Erythroblast (primary cell): ENCODE measurements around the gene DKK1.
"Not testable (repeated sequence)": the region's sequence is repeated elsewhere in the genome, so short reads cannot be mapped to it uniquely, and the experiment has no call there.

ENCODE experiments used
- DNase-seq, 2 experiments: peaks; one replicate each; lab custom pipeline; 2025; lab: John Stamatoyannopoulos, UW
- GATA1 ChIP-seq: IDR thresholded peaks from 2 replicates; pipeline ENCODE4 v1.6.1; 2011; ENCODE audit warnings: low read depth, mild to moderate bottlenecking, control low read depth, low read length, moderate library complexity
- POLR2A ChIP-seq: IDR thresholded peaks from 2 replicates; pipeline ENCODE4 v1.6.1; 2011; ENCODE audit warnings: mild to moderate bottlenecking, low read length

Gene DKK1

GRCh38 chr10:52331638-52332364 lies 17.7 kb downstream of the DKK1 start:
- no peak for DNase-seq
- TF ChIP-seq GATA1 (no peak), POLR2A (no peak)

- no peak for TF ChIP-seq GATA1
- TF ChIP-seq POLR2A = no peak
- DNase-seq = no peak
These were observed 18.7 kb downstream of the DKK1 start for GRCh38 chr10:52332815-52333214.

GRCh38 chr10:52334595-52334994 lies 20.5 kb downstream of the DKK1 start:
- DNase-seq = no peak
- TF ChIP-seq POLR2A (no peak), GATA1 (no peak)

- no peak for DNase-seq
- TF ChIP-seq POLR2A (no peak), GATA1 (no peak)
These were observed 21.6 kb downstream of the DKK1 start for GRCh38 chr10:52335665-52336064.

- TF ChIP-seq GATA1 (no peak), POLR2A (no peak)
- no peak for DNase-seq
These were observed 23.1 kb downstream of the DKK1 start for GRCh38 chr10:52337225-52337624.

- peak in 1 of 2 experiments; percentile 12 for DNase-seq
- TF ChIP-seq GATA1 (no peak), POLR2A (no peak)
These were observed 29.4 kb downstream of the DKK1 start for GRCh38 chr10:52343439-52343838.

- TF ChIP-seq POLR2A = no peak
- no peak for TF ChIP-seq GATA1
- DNase-seq = no peak
These were observed 32.6 kb downstream of the DKK1 start for GRCh38 chr10:52346394-52347326.

GRCh38 chr10:52347327-52347667 lies 33.2 kb downstream of the DKK1 start:
- no peak for DNase-seq
- TF ChIP-seq GATA1 = no peak
- no peak for TF ChIP-seq POLR2A

GRCh38 chr10:52348037-52348564 lies 34.0 kb downstream of the DKK1 start:
- no peak for DNase-seq
- TF ChIP-seq GATA1 (no peak), POLR2A (no peak)

- no peak for DNase-seq
- TF ChIP-seq POLR2A = no peak
- no peak for TF ChIP-seq GATA1
These were observed 37.8 kb downstream of the DKK1 start for GRCh38 chr10:52351914-52352330.

GRCh38 chr10:52353205-52353604 lies 39.1 kb downstream of the DKK1 start:
- TF ChIP-seq GATA1 = no peak
- no peak for TF ChIP-seq POLR2A
- DNase-seq = no peak

GRCh38 chr10:52353960-52354394 lies 39.9 kb downstream of the DKK1 start:
- TF ChIP-seq GATA1 = no peak
- TF ChIP-seq POLR2A = no peak
- DNase-seq = no peak

GRCh38 chr10:52357971-52358370 lies 43.9 kb downstream of the DKK1 start:
- peak in 1 of 2 experiments; percentile 3 for DNase-seq
- TF ChIP-seq GATA1 = no peak
- TF ChIP-seq POLR2A = no peak

GRCh38 chr10:52359441-52359840 lies 45.4 kb downstream of the DKK1 start:
- no peak for DNase-seq
- TF ChIP-seq GATA1 = no peak
- no peak for TF ChIP-seq POLR2A

GRCh38 chr10:52365547-52366432 lies 51.7 kb downstream of the DKK1 start:
- not testable (repeated sequence) for DNase-seq
